HG02759 (cell line): ENCODE measurements around the gene SAMD1.

Source experiments
- ATAC-seq: cut with Tn5 transposase; IDR thresholded peaks from one replicate; pipeline ENCODE4 v1.9.1; 2021; ENCODE audit warnings: mild to moderate bottlenecking, moderate library complexity; ENCODE audit not compliant: unreplicated experiment

The SAMD1 gene

GRCh38 chr19:14039181-14039580 lies 51.4 kb downstream of the SAMD1 start:
- ATAC-seq: no peak
